ENCODE measurements around the gene TRANK1.

DNA sequence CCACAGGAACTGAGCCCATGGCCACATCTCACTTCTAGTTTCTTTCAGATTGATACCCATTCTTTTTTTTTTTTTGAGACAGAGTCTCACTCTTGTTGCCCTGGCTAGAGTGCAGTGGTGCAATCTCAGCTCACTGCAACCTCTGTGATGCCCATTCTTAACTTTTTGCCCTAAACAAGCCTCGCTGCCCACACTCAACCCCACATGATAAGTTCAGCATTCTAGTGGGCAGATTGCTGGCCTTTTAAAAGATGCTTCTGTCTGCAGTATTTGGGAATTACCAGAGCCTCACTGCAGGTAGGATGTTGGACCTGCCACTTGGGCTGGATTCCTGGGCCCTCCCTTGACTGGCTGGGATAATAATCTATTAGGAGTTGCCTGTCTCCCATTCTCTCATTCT lies 51.0 kb downstream of the TRANK1 start:
- no peak for TF ChIP-seq CTCF (IDR thresholded peaks at IDR 0.05 in 4 of 5, conservative IDR thresholded peaks at IDR 0.05 in 1 of 5)
- no peak for TF ChIP-seq POLR2A (IDR thresholded peaks at IDR 0.05)
